Endothelial cell of umbilical vein (primary cell): ENCODE measurements around the gene ATP8A2. TPM values are rescaled to one million over a fixed set of nuclear protein-coding genes. Genes with fewer than 3 reads are reported as not detected.

Source experiments
- BruUV-seq: library from RNA; stranded (reverse); fragments of 400-500 nt; replicated peaks from 2 replicates; lab custom pipeline; 2021; lab: Mats Ljungman, UMichigan
- CTCF ChIA-PET: fragments of 300-600, 350-600 bp; sonication (Branson Sonifier 250); formaldehyde crosslinking; loops from one replicate; lab custom pipeline; 2021; ENCODE audit warnings: antibody characterized with exemption, inconsistent platforms; lab: Charles Lee
- POLR2A ChIA-PET: fragments of 300-600, 350-600 bp; sonication (Branson Sonifier 250); formaldehyde crosslinking; loops from one replicate; lab custom pipeline; 2021; ENCODE audit warnings: antibody characterized with exemption, inconsistent platforms; lab: Charles Lee
- DNase-seq: peaks from one replicate; pipeline ENCODE4 v3.0.0-alpha.2; 2011; ENCODE audit warnings: low read depth, low spot score
- FAIRE-seq: peaks from 2 replicates; lab custom pipeline; 2011; peaks lifted over from hg19 to GRCh38; lab: Jason Lieb, UNC
- H2AFZ ChIP-seq: 2 replicates; pipeline ENCODE4 v1.6.0; 2012; ENCODE audit warnings: low read depth, low read length, control low read depth, inconsistent platforms
- H3K27ac ChIP-seq: 2 replicates; pipeline ENCODE4 v1.5.1; 2011; ENCODE audit warnings: low read depth, mild to moderate bottlenecking, control low read depth, low read length, moderate library complexity; ENCODE audit not compliant: insufficient read depth
- H3K27me3 ChIP-seq, 2 experiments: 2 replicates each; pipeline versions ENCODE4 v1.6.0 to v1.6.1; 2011; ENCODE audit warnings: low read length in 2 of 2, mixed read lengths in 1 of 2; ENCODE audit not compliant: control insufficient read depth in 2 of 2, insufficient read depth in 2 of 2
- H3K36me3 ChIP-seq, 2 experiments: 2 replicates in 1 of 2; 3 replicates in 1 of 2; pipeline ENCODE4 v1.5.1; 2011; ENCODE audit warnings: low read length in 2 of 2, mild to moderate bottlenecking in 1 of 2, moderate library complexity in 1 of 2; ENCODE audit not compliant: control insufficient read depth in 2 of 2, insufficient read depth in 2 of 2; ENCODE audit errors: extremely low read depth in 1 of 2
- H3K4me1 ChIP-seq: 3 replicates; pipeline ENCODE4 v1.5.1; 2011; ENCODE audit warnings: mild to moderate bottlenecking, low read length; ENCODE audit not compliant: control insufficient read depth, insufficient read depth; ENCODE audit errors: extremely low read depth
- H3K4me2 ChIP-seq: 2 replicates; pipeline ENCODE4 v1.6.1; 2011; ENCODE audit warnings: low read length, control low read depth, mixed read lengths; ENCODE audit not compliant: insufficient read depth
- H3K4me3 ChIP-seq, 3 experiments: fragments of 200-600 bp in 1 of 3; sonication (generic), shearing (Covaris generic) in 1 of 3; replicated peaks in 1 of 3; 2 replicates each; pipeline ENCODE4 v1.5.1; 2011 to 2016; ENCODE audit warnings: control low read depth in 3 of 3, low read length in 3 of 3, mild to moderate bottlenecking in 2 of 3, inconsistent platforms in 1 of 3, low read depth in 1 of 3, moderate library complexity in 1 of 3; ENCODE audit not compliant: insufficient read depth in 1 of 3
- H3K79me2 ChIP-seq: 2 replicates; pipeline ENCODE4 v1.6.0; 2012; ENCODE audit warnings: low read length, inconsistent platforms; ENCODE audit not compliant: control insufficient read depth, insufficient read depth
- H3K9ac ChIP-seq: replicated peaks from 2 replicates; pipeline ENCODE3; 2011; ENCODE audit warnings: low read length, control low read depth; ENCODE audit not compliant: insufficient read depth; ENCODE audit errors: extremely low read depth
- H3K9me1 ChIP-seq: replicated peaks from 3 replicates; pipeline ENCODE4 v1.6.0; 2011; ENCODE audit warnings: mild to moderate bottlenecking, low read length; ENCODE audit not compliant: control insufficient read depth, insufficient read depth; ENCODE audit errors: extremely low read depth
- H3K9me3 ChIP-seq: replicated peaks from 2 replicates; pipeline ENCODE4 v1.5.1; 2012; ENCODE audit warnings: low read length, inconsistent platforms; ENCODE audit not compliant: control insufficient read depth, insufficient read depth
- H4K20me1 ChIP-seq: replicated peaks from 2 replicates; pipeline ENCODE3; 2011; ENCODE audit warnings: mild to moderate bottlenecking, low read length; ENCODE audit not compliant: control insufficient read depth, insufficient read depth; ENCODE audit errors: extremely low read depth
- CTCF ChIP-seq, 2 donors: IDR thresholded peaks; 1 replicate in 1 of 2; 2 replicates in 1 of 2; pipeline ENCODE4 v1.5.1; 2011; ENCODE audit warnings: low read length in 2 of 2, mild to moderate bottlenecking in 2 of 2, moderate library complexity in 2 of 2, control low read depth in 1 of 2, inconsistent platforms in 1 of 2, low read depth in 1 of 2; ENCODE audit not compliant: insufficient read depth in 1 of 2; ENCODE audit errors: extremely low read depth in 1 of 2
- EZH2 ChIP-seq: IDR thresholded peaks from 2 replicates; pipeline ENCODE4 v1.6.1; 2012; ENCODE audit warnings: borderline replicate concordance, low read depth, mild to moderate bottlenecking, moderate library complexity, low read length, inconsistent platforms; ENCODE audit not compliant: severe bottlenecking
- FOS ChIP-seq: IDR thresholded peaks from 2 replicates; pipeline ENCODE4 v1.6.1; 2011; ENCODE audit warnings: mild to moderate bottlenecking, low read length, moderate library complexity, borderline replicate concordance; ENCODE audit not compliant: insufficient read depth
- GATA2 ChIP-seq: IDR thresholded peaks from 2 replicates; pipeline ENCODE4 v1.7.0; 2011; ENCODE audit warnings: low read depth, mild to moderate bottlenecking, moderate library complexity, mixed read lengths, low read length; ENCODE audit not compliant: insufficient read length, insufficient read depth
- JUN ChIP-seq: IDR thresholded peaks from 2 replicates; pipeline ENCODE4 v1.6.1; 2011; ENCODE audit warnings: borderline replicate concordance, low read depth; ENCODE audit not compliant: insufficient read length, insufficient read depth
- MAX ChIP-seq: IDR thresholded peaks from 2 replicates; pipeline ENCODE4 v1.6.1; 2011; ENCODE audit not compliant: insufficient read depth, insufficient read length
- MYC ChIP-seq: IDR thresholded peaks from one replicate; pipeline ENCODE4 v1.6.1; 2011; ENCODE audit warnings: mild to moderate bottlenecking, low read depth, low read length
- POLR2A ChIP-seq: IDR thresholded peaks from 2 replicates; pipeline ENCODE4 v1.6.1; 2012; ENCODE audit warnings: low read depth, mild to moderate bottlenecking, control low read depth, low read length
- POLR2AphosphoS5 ChIP-seq: IDR thresholded peaks from 2 replicates; pipeline ENCODE4 v1.6.1; 2012; ENCODE audit warnings: low read depth, mild to moderate bottlenecking, control low read depth, low read length, moderate library complexity; ENCODE audit not compliant: insufficient read depth
- dilution Hi-C: fragments of 300-500 bp; cut with MboI; formaldehyde crosslinking; loops from one replicate; pipeline ENCODE4 v1.15.0; 2019; ENCODE audit warnings: low sequenced_read_pairs; ENCODE audit not compliant: extremely low pct_ligation_motif_present
- intact Hi-C: fragments of 100-400 bp; cut with micrococcal nuclease; formaldehyde crosslinking; loops from one replicate; pipeline ENCODE4 v1.10.0; 2022
- polyA plus RNA-seq, 4 experiments: library from polyadenylated mRNA; depleted of rRNA in 3 of 4; stranded (reverse) in 3 of 4; unstranded in 1 of 4; fragments of >200 nt; gene quantifications; 2 replicates each; pipeline versions ENCODE4 v1.2.1 to v1.2.3, GENCODE V29; 2011 to 2012; ENCODE audit warnings: missing spikeins in 1 of 4
- total RNA-seq: library from RNA; stranded (reverse); gene quantifications from 2 replicates; pipeline ENCODE4 v1.2.3, GENCODE V29; 2021

The ATP8A2 gene
- total and polyA plus RNA-seq, 2 donors (not counting 3 experiments of a cell fraction or from before 2014, with no cell fraction given): 0.11 to 0.49 TPM

- intact Hi-C loops: no loop called here
- no peak for DNase-seq
- H3K27me3 ChIP-seq: peaks cover 0 to 3% of the 10 kb centered on the region in 2 experiments
- H3K79me2 ChIP-seq: no peaks in the 10 kb centered on the region
- H3K4me1 ChIP-seq: peaks cover 5% of the 10 kb centered on the region
- H3K9me3 ChIP-seq: no peaks in the 10 kb centered on the region
- no TSS peak for BruUV-seq
- H3K4me2 ChIP-seq: no peak overlapping the region
- H3K36me3 ChIP-seq: no peaks in the 10 kb centered on the region
- H3K9ac ChIP-seq: no peak overlapping the region
- H3K4me3 ChIP-seq: no peak overlapping the region
- CTCF ChIA-PET: interaction anchor here (0.8 kb wide), 1 partner anchor 13 kb away, joined by 3 read pairs; no protein-coding TSS in a partner anchor
- H3K9me1 ChIP-seq: no peaks in the 10 kb centered on the region
- no peaks in the 10 kb centered on the region for H4K20me1 ChIP-seq
- TF ChIP-seq POLR2A: no peak
- TF ChIP-seq MYC: no peak
- TF ChIP-seq FOS: no peak
- TF ChIP-seq MAX: no peak
- TF ChIP-seq GATA2: no peak
- no peak for TF ChIP-seq JUN
- dilution Hi-C loops: no loop called here
- no peak overlapping the region for H3K27ac ChIP-seq
- FAIRE-seq: no peak
- POLR2A ChIA-PET: no interaction called here
- H2AFZ ChIP-seq: no peak overlapping the region
Observed at GRCh38 chr13:25689539-25689938, 317.8 kb downstream of the ATP8A2 start.

DNA sequence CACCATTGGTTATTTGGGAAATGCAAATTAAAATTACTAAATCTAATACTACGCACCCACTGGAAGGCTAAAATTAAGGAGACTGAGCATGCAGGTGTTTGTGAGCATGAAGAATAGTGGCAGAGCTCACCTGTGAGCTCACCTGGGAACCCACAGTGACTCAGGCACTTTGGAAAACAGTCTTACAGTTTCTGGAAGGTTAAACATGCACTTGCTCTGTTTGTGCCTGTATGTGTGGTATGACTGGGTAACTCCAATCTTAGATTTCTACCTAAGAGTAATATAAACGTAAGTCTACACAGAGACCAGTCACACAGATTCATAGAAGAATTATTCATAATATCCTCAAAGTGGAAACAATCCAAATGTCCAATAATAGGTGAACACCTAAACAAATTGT, 318.8 kb downstream of the ATP8A2 start:
- Histone ChIP-seq H2AFZ (no peak overlapping the region), H3K27ac (no peak overlapping the region), H3K36me3 (no peaks in the 10 kb centered on the region), H3K9me1 (no peaks in the 10 kb centered on the region), H4K20me1 (no peaks in the 10 kb centered on the region), H3K4me2 (no peak overlapping the region), H3K27me3 (peaks cover 0 to 3% of the 10 kb centered on the region in 2 experiments), H3K4me3 (no peak overlapping the region), H3K9ac (no peak overlapping the region), H3K4me1 (peaks cover 5% of the 10 kb centered on the region), H3K79me2 (no peaks in the 10 kb centered on the region), H3K9me3 (no peaks in the 10 kb centered on the region)
- intact Hi-C loops (no loop called here), dilution Hi-C loops (no loop called here)
- DNase-seq (no peak), FAIRE-seq (no peak)
- TF ChIP-seq MAX: no peak
- no peak for TF ChIP-seq FOS
- TF ChIP-seq GATA2: no peak
- no peak for TF ChIP-seq JUN
- no peak for TF ChIP-seq POLR2AphosphoS5
- TF ChIP-seq EZH2: no peak
- no peak for TF ChIP-seq CTCF (IDR thresholded peaks at IDR 0.05; ENCODE audit: extremely low read depth in 1 of 2, insufficient read depth in 1 of 2, low read depth in 1 of 2, low read length in 2 of 2)
- TF ChIP-seq POLR2A: no peak
- TF ChIP-seq MYC: no peak
- POLR2A ChIA-PET: no interaction called here
- no TSS peak for BruUV-seq
- CTCF ChIA-PET: no interaction called here
